Activated T-cell treated with anti-CD3 and anti-CD28 coated beads, Interleukin-2, amount 50 U/mL, for 72 hours (primary cell): Measurements from ENCODE around the gene WEE1. TPM values are rescaled to one million over a fixed set of nuclear protein-coding genes. Genes with fewer than 3 reads are reported as not detected.

Source experiments
- ATAC-seq, 2 donors: fragments of 150-1000 bp; cut with Tn5 transposase; replicated peaks in 1 of 2; 2 replicates each; pipeline ENCODE4 v1.10.0; 2021; ENCODE audit warnings: moderate library complexity in 2 of 2, mild to moderate bottlenecking in 1 of 2
- DNase-seq, 2 donors: peaks; one replicate each; pipeline ENCODE4 v3.0.0; 2021 to 2022; ENCODE audit warnings: mixed read lengths in 1 of 2
- H3K27ac Mint-ChIP-seq: one replicate; pipeline ENCODE4 v1.8.0; 2022; ENCODE audit warnings: mild to moderate bottlenecking, moderate library complexity, mixed read lengths
- H3K27me3 Mint-ChIP-seq: one replicate; pipeline ENCODE4 v1.8.0; 2022; ENCODE audit warnings: low read depth, mixed read lengths
- H3K36me3 Mint-ChIP-seq, 2 donors: one replicate each; pipeline ENCODE4 v1.8.0; 2022; ENCODE audit warnings: mixed read lengths in 2 of 2, mild to moderate bottlenecking in 1 of 2; ENCODE audit not compliant: insufficient read depth in 2 of 2
- H3K4me1 Mint-ChIP-seq: one replicate; pipeline ENCODE4 v1.8.0; 2022; ENCODE audit warnings: low read depth, mixed read lengths
- H3K4me3 Mint-ChIP-seq, 2 donors: one replicate each; pipeline ENCODE4 v1.8.0; 2022; ENCODE audit warnings: mild to moderate bottlenecking in 2 of 2, mixed read lengths in 2 of 2, moderate library complexity in 2 of 2
- H3K9me3 Mint-ChIP-seq, 2 donors: one replicate each; pipeline ENCODE4 v1.8.0; 2022; ENCODE audit warnings: mixed read lengths in 2 of 2
- total RNA-seq, 2 donors: library from RNA; stranded (reverse); gene quantifications; one replicate each; pipeline ENCODE4 v1.2.3, GENCODE V29; 2022

WEE1 gene
- total RNA-seq, result 10 to 100 TPM; 41.6 to 45.5 TPM

- Mint-ChIP-seq H3K36me3 (peaks cover 20 to 32% of the 10 kb centered on the region in 2 donors), H3K9me3 (no peaks in the 10 kb centered on the region), H3K4me3 (peak within 1 kb of the TSS; percentile 96 to 99), H3K27me3 (peaks cover 6% of the 10 kb centered on the region), H3K4me1 (peaks cover 59% of the 10 kb centered on the region), H3K27ac (peak within 1 kb of the TSS; percentile 91)
- ATAC-seq, result peak; percentile 94 to 96
- DNase-seq, result peak; percentile 99
Observed at GRCh38 chr11:9573052-9573774, at the start of gene WEE1. TSS of gene WEE1 (plus strand) at chr11:9573670. CDS start at chr11:9573934, 264 bp downstream.

GRCh38 chr11:9524001-9524400, 49.5 kb upstream of the WEE1 start:
- no peak for ATAC-seq
- no peak overlapping the region for H3K27ac Mint-ChIP-seq
- H3K36me3 Mint-ChIP-seq, result peaks cover 0 to 1% of the 10 kb centered on the region in 2 donors
- H3K4me1 Mint-ChIP-seq, result no peaks in the 10 kb centered on the region
- H3K9me3 Mint-ChIP-seq, result no peaks in the 10 kb centered on the region
- H3K27me3 Mint-ChIP-seq, result no peaks in the 10 kb centered on the region
- H3K4me3 Mint-ChIP-seq, result no peak overlapping the region
- DNase-seq, result no peak

GRCh38 chr11:9525116-9525515, 48.4 kb upstream of the WEE1 start:
- ATAC-seq, result no peak
- H3K27me3 Mint-ChIP-seq, result no peaks in the 10 kb centered on the region
- DNase-seq, result no peak
- peaks cover 0 to 1% of the 10 kb centered on the region in 2 donors for H3K36me3 Mint-ChIP-seq
- H3K4me1 Mint-ChIP-seq, result no peaks in the 10 kb centered on the region
- H3K4me3 Mint-ChIP-seq, result no peak overlapping the region
- H3K9me3 Mint-ChIP-seq, result no peaks in the 10 kb centered on the region
- H3K27ac Mint-ChIP-seq, result no peak overlapping the region

- no peak for DNase-seq
- no peak overlapping the region for H3K27ac Mint-ChIP-seq
- H3K36me3 Mint-ChIP-seq, result peaks cover 0 to 1% of the 10 kb centered on the region in 2 donors
- H3K27me3 Mint-ChIP-seq, result no peaks in the 10 kb centered on the region
- H3K4me3 Mint-ChIP-seq, result no peak overlapping the region
- no peaks in the 10 kb centered on the region for H3K4me1 Mint-ChIP-seq
- ATAC-seq, result no peak
- no peaks in the 10 kb centered on the region for H3K9me3 Mint-ChIP-seq
Observed at GRCh38 chr11:9527481-9528135, 45.9 kb upstream of the WEE1 start.

GRCh38 chr11:9528136-9528501, 45.4 kb upstream of the WEE1 start:
- Mint-ChIP-seq H3K4me1 (no peaks in the 10 kb centered on the region), H3K27ac (no peak overlapping the region), H3K9me3 (no peaks in the 10 kb centered on the region), H3K36me3 (peaks cover 0 to 1% of the 10 kb centered on the region in 2 donors), H3K4me3 (no peak overlapping the region), H3K27me3 (no peaks in the 10 kb centered on the region)
- no peak for DNase-seq
- ATAC-seq, result no peak

- DNase-seq (no peak), ATAC-seq (no peak)
- Mint-ChIP-seq H3K27ac (no peak overlapping the region), H3K4me1 (no peaks in the 10 kb centered on the region), H3K9me3 (no peaks in the 10 kb centered on the region), H3K4me3 (no peak overlapping the region), H3K36me3 (peaks cover 0 to 1% of the 10 kb centered on the region in 2 donors), H3K27me3 (no peaks in the 10 kb centered on the region)
Observed at GRCh38 chr11:9528573-9529333, 44.7 kb upstream of the WEE1 start.

GRCh38 chr11:9529334-9529650, 44.2 kb upstream of the WEE1 start:
- Mint-ChIP-seq H3K27me3 (no peaks in the 10 kb centered on the region), H3K9me3 (no peaks in the 10 kb centered on the region), H3K4me1 (no peaks in the 10 kb centered on the region), H3K27ac (no peak overlapping the region), H3K4me3 (no peak overlapping the region), H3K36me3 (peaks cover 0 to 1% of the 10 kb centered on the region in 2 donors)
- DNase-seq (no peak), ATAC-seq (no peak)

- no peaks in the 10 kb centered on the region for H3K9me3 Mint-ChIP-seq
- H3K4me1 Mint-ChIP-seq, result no peaks in the 10 kb centered on the region
- no peaks in the 10 kb centered on the region for H3K27me3 Mint-ChIP-seq
- no peak for ATAC-seq
- no peak for DNase-seq
- H3K36me3 Mint-ChIP-seq, result peaks cover 0 to 1% of the 10 kb centered on the region in 2 donors
- H3K27ac Mint-ChIP-seq, result no peak overlapping the region
- no peak overlapping the region for H3K4me3 Mint-ChIP-seq
Observed at GRCh38 chr11:9530020-9530621, 43.3 kb upstream of the WEE1 start.

GRCh38 chr11:9530901-9531625, 42.4 kb upstream of the WEE1 start:
- H3K4me1 Mint-ChIP-seq, result no peaks in the 10 kb centered on the region
- no peaks in the 10 kb centered on the region for H3K27me3 Mint-ChIP-seq
- ATAC-seq, result no peak
- H3K4me3 Mint-ChIP-seq, result no peak overlapping the region
- H3K36me3 Mint-ChIP-seq, result no peaks in the 10 kb centered on the region
- H3K9me3 Mint-ChIP-seq, result no peaks in the 10 kb centered on the region
- no peak overlapping the region for H3K27ac Mint-ChIP-seq
- DNase-seq, result no peak

GRCh38 chr11:9533058-9533457, 40.4 kb upstream of the WEE1 start:
- DNase-seq, result no peak
- Mint-ChIP-seq H3K36me3 (no peaks in the 10 kb centered on the region), H3K9me3 (no peaks in the 10 kb centered on the region), H3K4me1 (no peaks in the 10 kb centered on the region), H3K27me3 (no peaks in the 10 kb centered on the region), H3K4me3 (no peak overlapping the region), H3K27ac (no peak overlapping the region)
- ATAC-seq, result no peak

- no peak for DNase-seq
- H3K27me3 Mint-ChIP-seq, result no peaks in the 10 kb centered on the region
- no peaks in the 10 kb centered on the region for H3K9me3 Mint-ChIP-seq
- ATAC-seq, result no peak
- no peaks in the 10 kb centered on the region for H3K4me1 Mint-ChIP-seq
- no peak overlapping the region for H3K27ac Mint-ChIP-seq
- no peaks in the 10 kb centered on the region for H3K36me3 Mint-ChIP-seq
- H3K4me3 Mint-ChIP-seq, result no peak overlapping the region
Observed at GRCh38 chr11:9533736-9534473, 39.6 kb upstream of the WEE1 start.

GRCh38 chr11:9535189-9535781, 38.2 kb upstream of the WEE1 start:
- DNase-seq, result peak; percentile 84 to 87
- Mint-ChIP-seq H3K4me3 (no peak overlapping the region), H3K36me3 (no peaks in the 10 kb centered on the region), H3K4me1 (no peaks in the 10 kb centered on the region), H3K27me3 (no peaks in the 10 kb centered on the region), H3K9me3 (no peaks in the 10 kb centered on the region), H3K27ac (no peak overlapping the region)
- peak; percentile 74 to 80 for ATAC-seq
